ENCODE results near the gene CYFIP1.

GRCh38 chr15:22877117-22877516 is 103.1 kb downstream of the CYFIP1 start:
- no peak for TF ChIP-seq POLR2AphosphoS5 (IDR thresholded peaks at IDR 0.05; ENCODE audit: low read depth, low read length)
- no peak for TF ChIP-seq CTCF (IDR thresholded peaks at IDR 0.05)
- no peak for TF ChIP-seq SIN3A (IDR thresholded peaks at IDR 0.05; ENCODE audit: borderline replicate concordance, insufficient read depth, low read depth, low read length)
- no peak for TF ChIP-seq REST (IDR thresholded peaks at IDR 0.05; ENCODE audit: insufficient read depth in 1 of 2, low read depth in 2 of 2, low read length in 1 of 2)
